Stimulated activated CD8-positive, alpha-beta memory T cell treated with anti-CD3 and anti-CD28 coated beads, Interleukin-7, amount 100 ng/mL, for 1 hour (primary cell): Measurements from ENCODE around the gene ELMO1.

Experiments used
- DNase-seq, 2 donors: peaks; one replicate each; pipeline ENCODE4 v3.0.0-alpha.2; 2020; ENCODE audit warnings: low read depth in 2 of 2

ELMO1 gene

DNA sequence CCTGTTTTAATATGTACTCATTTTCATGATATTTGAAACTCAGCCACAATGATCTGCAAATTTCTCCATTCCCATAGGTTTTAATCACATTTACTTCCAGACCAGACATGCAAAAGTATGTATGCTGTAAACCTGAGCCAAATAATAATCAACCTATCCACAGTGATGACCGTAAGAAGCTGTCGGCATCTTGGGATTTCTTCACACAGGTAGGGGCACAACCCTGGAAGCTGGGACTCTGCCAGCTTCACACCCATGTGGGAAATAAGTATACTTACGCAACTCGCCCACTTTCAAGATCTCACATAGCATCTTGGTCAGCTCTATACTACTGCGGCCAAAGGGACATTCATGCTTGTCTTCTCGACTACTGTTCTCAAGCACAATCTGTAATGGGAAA is 352.3 kb downstream of the ELMO1 start:
- DNase-seq, result no peak

DNA sequence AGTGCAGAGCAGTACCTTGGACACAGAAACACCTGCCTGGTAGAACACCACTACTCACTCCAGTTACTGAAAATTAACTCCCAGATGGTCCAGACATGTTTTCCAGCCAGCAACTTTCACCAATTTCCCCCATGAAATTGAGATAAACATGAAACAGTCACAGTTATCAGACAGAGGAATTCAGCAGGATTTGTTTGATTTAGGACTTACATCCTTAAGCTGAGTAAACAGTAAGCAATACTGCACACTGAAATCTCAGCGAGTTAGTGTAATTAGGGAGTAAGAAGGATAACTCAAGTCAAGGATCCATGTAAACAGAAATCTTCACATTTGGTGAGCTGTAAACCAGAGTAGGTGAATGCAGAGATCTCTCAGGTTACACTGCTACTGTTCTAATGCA is 353.5 kb downstream of the ELMO1 start:
- no peak for DNase-seq

DNA sequence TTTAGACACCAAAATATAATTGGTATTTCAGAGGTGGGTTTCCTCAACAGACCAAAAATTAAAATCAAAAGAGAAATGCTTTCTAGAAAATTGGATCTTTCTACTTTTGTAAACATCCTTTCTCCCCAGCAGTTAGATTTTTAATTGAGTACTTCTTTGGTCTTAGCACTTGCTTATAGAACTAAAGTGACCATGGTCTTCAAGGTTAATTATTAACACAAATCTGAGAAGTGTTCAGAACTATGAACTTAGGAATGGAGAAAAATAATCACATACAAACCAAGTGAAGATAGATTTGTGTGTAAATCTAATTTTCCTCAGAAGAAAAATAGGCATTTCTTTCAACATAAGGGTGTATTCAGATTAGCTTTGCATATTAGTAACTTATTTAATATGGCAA is 355.4 kb downstream of the ELMO1 start:
- DNase-seq, result no peak

DNA sequence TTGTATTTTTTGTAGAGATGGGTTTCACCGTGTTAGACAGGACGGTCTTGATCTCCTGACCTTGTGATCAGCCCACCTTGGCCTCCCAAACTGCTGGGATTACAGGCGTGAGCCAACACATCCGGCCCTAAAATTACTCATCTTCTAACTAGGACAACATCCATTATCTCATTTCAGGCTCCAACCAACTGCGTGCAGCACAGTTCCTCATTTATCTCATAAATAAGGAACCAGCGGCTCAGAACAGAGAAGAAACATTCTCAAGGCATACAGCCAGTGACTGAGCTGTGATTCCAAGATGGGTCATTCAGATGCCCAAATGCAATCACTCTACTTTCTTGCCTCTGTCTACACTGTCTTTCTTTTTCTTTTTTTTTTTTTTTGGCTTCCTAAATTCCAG is 356.1 kb downstream of the ELMO1 start:
- DNase-seq, result no peak

DNA sequence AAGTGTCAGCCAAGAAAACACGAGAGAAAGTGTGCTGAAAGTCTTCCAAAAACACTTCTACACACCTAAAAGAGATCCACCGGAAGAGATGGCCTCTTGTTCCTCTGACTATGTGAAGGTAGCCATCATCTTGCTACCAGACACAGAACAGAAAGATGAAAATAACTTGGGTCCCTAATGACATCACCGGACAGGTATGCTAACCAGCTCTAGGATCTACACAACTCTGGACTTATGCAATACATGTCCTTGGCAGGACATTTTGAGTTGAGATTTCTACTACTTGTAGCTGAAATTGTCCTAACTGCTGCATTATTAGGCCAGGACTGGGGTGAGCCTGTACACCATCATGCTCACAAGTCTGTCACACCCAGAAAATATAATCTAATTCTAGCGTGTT is 358.7 kb downstream of the ELMO1 start:
- DNase-seq, result no peak

DNA sequence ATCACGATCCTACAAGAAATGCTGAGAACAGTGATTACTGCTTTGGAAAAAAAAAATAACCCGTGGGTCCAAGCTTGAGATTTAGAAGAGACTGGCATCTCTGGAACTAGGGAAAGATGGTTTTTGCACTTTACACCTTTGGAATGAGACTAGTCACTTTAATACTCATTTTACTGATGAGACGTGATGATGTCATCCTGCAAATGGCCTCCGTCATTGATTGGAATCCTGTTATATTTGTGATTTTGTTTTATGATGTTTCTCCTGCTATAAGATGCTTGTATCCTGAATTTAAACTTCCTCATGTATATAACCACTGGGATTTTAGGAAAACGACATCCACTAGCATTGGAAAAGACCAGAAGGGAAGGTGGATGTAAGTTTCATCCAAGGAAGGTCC is 363.1 kb downstream of the ELMO1 start:
- no peak for DNase-seq

DNA sequence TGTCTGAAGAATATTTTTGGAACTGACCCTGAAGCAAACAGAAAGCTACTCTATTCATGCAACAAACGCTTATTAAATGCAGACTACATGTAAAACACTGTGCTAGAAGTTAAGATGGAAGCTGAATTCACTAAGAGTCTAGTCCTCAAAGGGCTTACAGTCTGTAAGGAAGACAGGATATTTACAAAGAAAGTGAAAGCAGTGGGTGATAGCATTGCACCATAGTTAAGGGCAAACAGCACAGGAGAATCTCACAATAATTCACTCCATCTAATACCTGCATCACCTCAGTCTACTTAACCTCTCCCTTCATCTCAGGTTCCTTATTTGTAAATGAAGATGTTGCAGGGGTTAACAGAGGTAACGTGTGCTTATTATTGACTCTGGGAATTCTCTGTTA is 364.4 kb downstream of the ELMO1 start:
- DNase-seq, result no peak

DNA sequence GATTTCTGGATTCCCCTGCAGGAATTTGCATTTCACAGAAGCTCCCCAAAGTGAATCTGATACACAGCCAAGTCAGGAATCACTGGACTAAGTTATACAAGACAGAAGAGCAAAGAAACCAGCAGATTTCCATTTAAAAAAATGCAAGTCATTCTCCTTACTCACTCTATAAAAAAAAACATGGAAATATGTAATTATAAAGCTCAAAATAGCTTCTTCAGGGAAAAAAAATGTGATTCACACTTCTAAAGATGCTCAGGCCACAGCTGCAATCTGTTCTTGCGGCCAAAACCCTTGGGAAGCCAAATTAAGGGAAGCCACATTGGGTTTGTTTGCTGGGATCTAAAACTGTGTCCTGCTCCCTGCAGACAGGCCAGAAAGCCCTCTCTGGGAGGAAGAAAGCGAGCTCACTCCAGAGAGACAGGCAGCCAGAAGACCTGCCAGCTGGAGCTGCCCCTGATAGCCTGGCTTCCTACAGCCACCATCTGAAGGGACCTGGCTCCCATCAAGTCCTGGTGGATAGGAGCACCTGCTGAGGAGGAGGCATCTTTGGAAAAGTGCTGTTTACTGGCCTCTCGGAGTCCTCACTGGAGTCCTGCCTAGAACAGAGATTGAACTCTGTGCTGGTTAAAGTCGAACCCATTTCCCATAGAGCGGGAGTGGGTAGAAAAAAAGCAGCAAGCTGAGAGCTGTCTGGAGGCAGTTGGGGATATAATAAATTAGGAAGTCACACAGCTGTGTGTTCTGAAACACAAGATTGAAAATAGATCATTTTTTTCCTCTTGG is 365.2 kb downstream of the ELMO1 start:
- DNase-seq, result no peak

DNA sequence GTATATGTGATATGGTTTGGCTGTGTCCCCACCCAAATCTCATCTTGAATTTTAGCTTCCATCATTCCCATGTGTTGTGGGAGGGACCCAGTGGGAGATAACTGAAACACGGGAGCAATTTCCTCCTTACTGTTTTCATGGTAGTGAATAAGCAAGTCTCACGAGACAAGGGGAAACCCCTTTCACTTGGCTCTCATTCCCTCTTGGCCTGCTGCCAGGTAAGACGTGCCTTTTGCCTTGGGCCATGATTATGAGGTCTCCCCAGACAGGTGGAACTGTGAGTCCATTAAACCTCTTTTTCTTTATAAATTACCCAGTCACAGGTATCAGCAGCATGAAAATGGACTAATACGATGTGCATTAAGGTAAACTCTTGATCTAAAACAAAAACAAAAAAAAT is 367.2 kb downstream of the ELMO1 start:
- no peak for DNase-seq

DNA sequence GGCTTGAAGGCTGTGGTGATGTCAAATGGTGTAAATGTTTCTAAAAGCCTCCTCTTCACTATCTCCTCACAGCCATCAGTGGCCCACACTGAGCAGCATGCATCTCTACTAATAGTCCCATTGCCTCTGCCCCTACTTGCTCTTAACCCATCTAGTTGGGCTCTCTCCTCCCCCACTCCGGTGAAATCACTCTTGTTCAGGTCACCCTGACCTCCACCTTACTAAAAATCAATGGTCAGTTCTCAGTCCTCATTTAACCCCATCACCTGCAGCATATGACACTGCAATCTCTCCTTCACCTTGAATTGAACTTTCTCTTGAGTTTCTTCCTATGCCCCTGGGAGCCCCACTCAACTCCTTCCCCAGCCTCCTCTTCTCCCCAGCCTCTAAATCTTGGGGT is 369.2 kb downstream of the ELMO1 start:
- DNase-seq, result no peak

DNA sequence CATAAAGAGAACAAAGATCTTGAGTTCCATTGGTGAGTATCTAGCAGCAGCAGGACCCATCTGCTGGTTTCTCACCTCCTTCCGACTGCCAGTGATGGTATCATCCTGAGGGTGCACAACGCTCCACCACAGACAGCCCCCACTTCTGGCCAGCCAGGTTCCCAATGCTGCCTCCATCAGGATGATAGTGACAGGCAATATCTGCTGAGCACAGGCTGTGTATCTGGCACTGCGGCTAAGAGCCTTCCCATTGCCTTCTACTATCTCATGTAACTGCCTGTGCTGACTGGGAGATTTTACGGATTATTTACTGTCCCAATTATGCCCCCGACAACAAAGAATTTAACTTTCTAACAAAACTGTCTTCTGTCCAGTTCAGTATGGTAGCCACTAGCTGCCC is 372.0 kb downstream of the ELMO1 start:
- no peak for DNase-seq

DNA sequence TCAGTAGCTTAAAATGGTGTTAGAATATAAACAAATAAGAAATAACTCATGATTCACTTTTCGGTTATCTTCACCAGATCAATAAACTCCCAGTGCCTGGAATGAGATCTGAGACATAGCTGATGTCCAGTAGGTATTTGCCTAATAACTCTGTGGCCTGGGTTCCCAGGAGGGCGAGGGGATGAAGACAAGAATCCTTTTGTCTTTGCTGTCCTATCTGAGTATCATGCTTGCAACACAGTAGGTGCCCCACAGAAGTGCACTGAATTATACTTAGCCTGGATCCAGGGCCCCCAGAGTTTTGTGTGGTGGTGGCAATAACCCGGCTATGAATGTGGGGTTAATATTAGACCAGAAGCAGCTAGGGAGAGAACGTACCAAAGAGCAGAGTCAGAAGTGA is 374.3 kb downstream of the ELMO1 start:
- no peak for DNase-seq

DNA sequence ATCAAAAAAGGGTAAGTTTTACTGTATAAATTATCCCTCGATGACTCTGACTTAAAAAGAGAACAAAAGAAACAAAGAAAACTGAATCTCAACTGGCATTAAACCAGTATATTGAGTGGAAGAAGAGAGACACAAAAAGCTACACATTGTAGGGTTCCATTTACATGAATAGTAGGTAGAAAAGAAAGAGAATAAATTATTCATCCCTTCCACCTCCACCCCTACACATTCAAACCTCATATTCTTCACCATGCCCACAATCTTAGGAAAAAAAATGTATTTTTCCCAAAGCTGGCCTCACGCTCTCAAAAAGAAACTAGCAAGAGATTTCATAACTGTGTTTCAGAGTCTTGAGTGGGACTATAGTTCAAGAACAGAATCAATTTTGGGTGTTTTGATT is 377.5 kb downstream of the ELMO1 start:
- DNase-seq, result no peak

DNA sequence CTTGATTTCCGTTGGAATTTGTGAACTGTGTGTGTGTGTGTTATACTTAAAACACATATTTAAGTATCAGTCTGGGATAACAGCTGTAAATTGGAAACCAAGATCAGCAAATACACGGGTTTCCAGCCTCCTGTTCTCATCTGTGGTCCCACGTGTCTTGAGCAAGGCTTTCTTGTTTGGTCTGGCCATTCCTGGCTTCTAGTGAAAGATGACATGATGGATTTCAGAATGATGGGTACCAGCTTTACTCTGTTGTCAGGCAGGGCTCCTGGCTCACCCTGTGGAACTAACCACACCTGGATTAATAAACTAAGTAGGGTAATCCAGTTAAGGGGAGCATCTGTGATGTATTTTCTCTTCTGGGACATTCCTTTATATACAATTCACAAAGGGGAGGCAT is 378.2 kb downstream of the ELMO1 start:
- no peak for DNase-seq

DNA sequence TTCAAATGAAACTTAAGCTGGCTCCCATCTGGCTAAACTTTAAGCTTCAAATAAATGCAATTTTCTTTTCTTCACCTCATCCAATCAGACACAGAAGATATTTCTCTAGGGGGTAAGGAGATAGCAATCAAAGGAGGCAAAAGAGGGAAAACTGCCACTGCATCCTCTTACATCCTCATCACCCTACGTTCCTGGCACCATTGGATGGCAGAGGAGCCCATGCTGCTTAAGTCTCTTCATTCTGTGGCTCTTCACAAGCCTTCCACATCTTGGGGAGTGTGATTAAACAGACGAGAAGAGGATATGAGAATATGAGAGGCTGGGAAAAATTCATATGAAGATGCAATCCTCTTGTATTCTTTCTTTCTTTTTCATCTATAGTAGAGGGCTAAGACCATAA is 378.6 kb downstream of the ELMO1 start:
- no peak for DNase-seq

DNA sequence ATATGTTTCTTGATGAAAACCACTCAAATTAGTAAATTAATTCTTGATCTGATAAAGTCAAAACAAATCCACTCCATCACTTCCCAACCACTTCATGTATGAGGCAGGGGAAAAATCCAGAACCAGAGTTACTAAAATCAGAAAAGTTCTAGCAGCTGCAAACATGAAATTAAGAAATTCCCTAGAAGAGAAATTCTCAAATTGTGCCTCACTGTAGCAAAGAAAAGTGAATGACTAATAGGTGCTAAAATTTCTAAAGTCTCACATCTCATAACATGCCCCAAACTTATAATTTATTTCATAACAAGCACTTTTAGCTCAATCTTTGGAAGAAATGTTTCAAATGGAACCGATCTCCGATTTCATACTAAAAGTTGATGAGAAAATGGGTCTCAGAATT is 379.3 kb downstream of the ELMO1 start:
- DNase-seq, result no peak

DNA sequence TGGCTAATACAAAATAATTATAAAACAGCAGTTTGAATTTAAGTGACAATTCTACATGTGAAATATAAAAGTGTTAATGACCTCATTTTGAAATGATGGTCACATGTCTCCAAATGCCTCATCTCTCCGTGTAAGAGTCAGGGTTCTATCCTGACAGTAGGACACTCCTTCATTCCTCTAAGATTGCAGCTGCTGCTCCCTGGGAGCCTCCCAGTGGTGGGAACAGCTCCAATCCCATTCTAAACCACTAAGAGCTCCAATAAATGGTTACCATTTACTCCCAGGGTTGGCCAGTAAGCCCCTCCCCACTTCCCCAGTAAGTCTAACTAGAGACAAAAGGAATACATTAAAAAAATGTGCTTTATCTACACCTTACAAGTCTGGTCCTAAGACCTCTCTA is 379.8 kb downstream of the ELMO1 start:
- DNase-seq, result no peak

DNA sequence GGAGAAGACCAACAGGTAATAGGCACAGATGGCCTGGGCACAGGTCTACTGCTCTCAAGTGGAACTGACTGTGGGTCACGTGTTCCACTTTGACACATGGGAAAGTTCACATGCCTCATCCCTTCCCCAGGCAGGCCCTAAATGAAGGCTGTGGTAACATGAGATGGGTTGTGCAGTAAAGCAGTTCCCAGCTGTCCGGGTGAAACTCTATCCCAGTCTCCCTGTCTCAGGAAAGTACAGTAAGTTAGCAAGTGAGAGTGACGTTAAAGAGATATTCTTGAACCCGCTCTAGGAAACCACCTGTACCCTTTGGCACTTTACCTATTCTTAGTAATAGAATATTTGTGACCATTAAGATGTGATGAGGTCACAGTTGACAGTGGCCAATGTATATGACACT is 380.6 kb downstream of the ELMO1 start:
- DNase-seq, result no peak

DNA sequence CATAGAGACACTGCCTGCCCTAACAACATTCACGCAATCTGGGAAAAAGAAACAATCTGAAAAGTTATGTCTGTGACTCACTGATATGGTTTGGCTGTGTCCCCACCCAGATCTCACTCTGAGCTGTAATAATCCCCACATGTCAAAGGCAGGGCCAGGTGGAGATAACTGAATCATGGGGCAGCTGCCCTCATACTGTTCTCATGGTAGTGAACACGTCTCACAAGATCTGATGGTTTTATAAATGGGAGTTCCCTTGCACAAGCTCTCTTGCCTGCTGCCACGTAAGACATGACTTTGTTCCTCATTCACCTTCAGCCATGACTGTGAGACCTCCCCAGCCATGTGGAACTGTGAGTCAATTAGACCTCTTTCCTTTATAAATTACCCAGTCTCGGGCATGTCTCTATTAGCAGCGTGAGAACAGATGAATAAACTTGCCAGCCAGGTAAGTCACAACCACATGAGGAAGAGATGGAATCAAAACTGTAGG is 382.8 kb downstream of the ELMO1 start:
- DNase-seq, result no peak

DNA sequence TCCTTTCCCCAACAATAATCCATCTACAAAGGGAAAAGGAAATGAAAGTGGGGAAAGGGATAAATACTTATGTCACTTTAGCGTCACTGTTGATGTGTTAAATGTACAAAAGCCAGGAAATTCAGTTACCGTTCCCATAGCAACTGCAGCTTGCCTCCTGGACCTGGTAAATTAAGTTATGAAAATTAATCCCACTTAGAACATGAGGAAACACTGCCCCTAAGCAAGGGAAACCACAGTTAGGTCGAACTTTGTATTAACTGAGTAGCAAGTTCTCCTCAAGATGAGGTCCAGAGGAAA is 386.2 kb downstream of the ELMO1 start:
- DNase-seq, result no peak

DNA sequence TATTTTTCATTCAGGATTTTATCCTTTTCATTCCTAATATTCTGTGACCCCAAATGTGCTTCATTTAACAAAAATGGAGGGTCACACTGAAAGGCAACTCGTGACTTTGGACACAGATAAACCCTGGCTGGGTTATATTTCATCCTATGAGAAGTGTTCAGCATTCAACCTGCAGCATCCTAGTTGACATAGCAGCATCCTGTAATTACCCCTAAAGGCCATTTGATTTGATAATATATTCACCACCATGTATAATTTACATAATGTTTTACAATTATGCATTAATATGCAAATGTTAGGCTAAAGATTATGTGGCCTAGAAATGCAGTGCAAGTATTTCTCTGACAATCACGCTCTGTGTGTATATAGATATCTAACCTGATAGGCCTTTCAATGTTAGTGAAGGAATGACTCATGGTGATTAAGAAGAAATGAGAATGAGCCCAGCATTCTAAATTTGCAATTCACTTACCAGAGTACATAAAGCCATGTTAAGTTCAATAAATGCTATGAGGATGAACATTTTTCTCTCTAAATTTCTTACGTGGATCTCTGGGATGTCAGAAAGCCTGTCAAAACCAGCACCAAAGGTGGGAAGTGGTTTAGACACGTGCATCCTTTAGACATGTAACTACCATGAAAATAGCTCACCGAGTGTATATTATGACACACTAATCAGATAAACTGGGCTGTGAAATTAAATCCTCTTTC is 386.7 kb downstream of the ELMO1 start:
- no peak for DNase-seq

DNA sequence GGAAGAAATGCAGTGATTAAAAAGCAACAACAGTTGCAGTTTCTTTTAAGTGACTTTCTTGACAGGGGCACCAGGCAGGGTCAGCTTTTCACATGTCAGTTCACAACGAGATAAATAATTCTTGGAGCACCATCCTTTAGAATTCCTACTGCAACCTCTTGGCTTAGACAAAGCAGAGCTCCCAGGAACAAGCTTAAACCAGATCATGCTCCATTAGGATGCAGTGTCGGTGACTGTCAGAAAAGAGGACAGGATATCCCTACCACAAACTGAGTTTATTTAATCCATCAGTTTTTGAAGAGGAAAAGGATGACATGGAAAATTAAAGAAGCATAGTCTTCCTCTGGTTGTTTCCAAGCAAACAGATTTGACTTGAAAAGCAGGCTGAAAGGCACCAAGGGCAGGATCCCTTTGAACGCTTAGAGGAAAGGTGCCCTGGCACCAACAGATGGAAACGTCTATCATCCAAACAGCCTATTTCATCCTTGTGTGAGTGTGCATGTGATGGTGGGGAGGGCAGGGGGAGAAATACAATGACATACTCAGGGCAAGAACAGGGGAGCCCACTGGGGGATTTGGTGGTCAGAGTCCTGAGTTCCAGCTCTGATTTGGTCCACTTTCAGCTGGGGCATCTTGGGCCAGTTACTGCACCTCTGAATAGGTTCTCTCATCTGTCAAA is 392.3 kb downstream of the ELMO1 start:
- DNase-seq, result no peak

DNA sequence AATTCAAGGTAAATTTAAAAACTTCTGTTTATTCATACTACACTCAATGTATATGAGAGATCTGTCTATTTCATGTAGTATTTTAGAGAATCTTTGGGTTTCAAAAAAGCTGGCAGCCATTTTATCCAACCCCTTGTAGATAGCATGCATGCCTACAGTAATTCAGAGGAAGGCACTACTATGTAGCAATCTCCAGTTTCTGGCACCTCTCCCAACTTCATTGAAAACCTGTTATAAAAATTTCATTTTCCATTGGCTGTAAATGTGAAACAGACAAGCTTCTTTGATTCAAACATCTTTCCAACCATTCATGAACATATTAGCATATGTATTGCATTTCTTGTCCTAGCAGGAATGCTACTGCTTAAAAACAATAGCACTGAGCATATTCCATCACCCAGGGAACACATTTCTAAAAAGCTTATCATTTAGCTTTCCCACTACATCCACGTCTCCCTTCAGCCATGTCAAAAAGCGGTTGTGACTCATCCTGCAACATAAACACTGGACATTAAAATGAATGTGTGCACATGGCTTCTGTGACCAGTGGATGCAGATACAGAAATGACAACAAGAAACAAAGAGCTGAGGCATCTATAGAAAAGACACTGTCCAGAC is 393.9 kb downstream of the ELMO1 start:
- DNase-seq, result no peak
